CD4-positive, alpha-beta T cell treated with Interferon gamma for 1 hour (primary cell): Measurements from ENCODE around the gene MAST3.
"Not testable (repeated sequence)": the region's sequence is repeated elsewhere in the genome, so short reads cannot be mapped to it uniquely, and the experiment has no call there.

ENCODE experiments used
- DNase-seq: peaks from one replicate; pipeline ENCODE4 v3.0.0-alpha.2; 2020

The MAST3 gene

GRCh38 chr19:18089096-18089541, 8.5 kb upstream of the MAST3 start:
- DNase-seq, result peak; percentile 79

GRCh38 chr19:18089726-18090125, 7.9 kb upstream of the MAST3 start:
- DNase-seq, result no peak

- DNase-seq, result no peak
Observed at GRCh38 chr19:18090545-18091216, 6.9 kb upstream of the MAST3 start.

GRCh38 chr19:18091217-18091608, 6.4 kb upstream of the MAST3 start:
- DNase-seq, result peak; percentile 86

- DNase-seq, result no peak
Observed at GRCh38 chr19:18093439-18094161, 4.0 kb upstream of the MAST3 start.

- no peak for DNase-seq
Observed at GRCh38 chr19:18096258-18096657, 1.3 kb upstream of the MAST3 start.

GRCh38 chr19:18097993-18098890, 664 bp downstream of the MAST3 start:
- no peak for DNase-seq

- peak; percentile 73 for DNase-seq
Observed at GRCh38 chr19:18098891-18099622, 1.5 kb downstream of the MAST3 start.

GRCh38 chr19:18099623-18099995, 2.0 kb downstream of the MAST3 start:
- DNase-seq, result no peak

- no peak for DNase-seq
Observed at GRCh38 chr19:18100710-18101109, 3.1 kb downstream of the MAST3 start.

GRCh38 chr19:18101268-18101667, 3.7 kb downstream of the MAST3 start:
- DNase-seq, result no peak

GRCh38 chr19:18102916-18103542, 5.5 kb downstream of the MAST3 start:
- no peak for DNase-seq

- no peak for DNase-seq
Observed at GRCh38 chr19:18104793-18105131, 7.2 kb downstream of the MAST3 start.

- not testable (repeated sequence) for DNase-seq
Observed at GRCh38 chr19:18105259-18105658, 7.7 kb downstream of the MAST3 start.

GRCh38 chr19:18107235-18107634, 9.7 kb downstream of the MAST3 start:
- no peak for DNase-seq

- no peak for DNase-seq
Observed at GRCh38 chr19:18108897-18109296, 11.3 kb downstream of the MAST3 start.

GRCh38 chr19:18109341-18109732, 11.8 kb downstream of the MAST3 start:
- no peak for DNase-seq

GRCh38 chr19:18109733-18110608, 12.4 kb downstream of the MAST3 start:
- peak; percentile 27 for DNase-seq

GRCh38 chr19:18110609-18111232, 13.1 kb downstream of the MAST3 start:
- no peak for DNase-seq

GRCh38 chr19:18112989-18113478, 15.5 kb downstream of the MAST3 start:
- peak; percentile 74 for DNase-seq

GRCh38 chr19:18113827-18114226, 16.2 kb downstream of the MAST3 start:
- DNase-seq, result no peak
